ENCODE results near the gene HNRNPA3.

The HNRNPA3 gene

DNA sequence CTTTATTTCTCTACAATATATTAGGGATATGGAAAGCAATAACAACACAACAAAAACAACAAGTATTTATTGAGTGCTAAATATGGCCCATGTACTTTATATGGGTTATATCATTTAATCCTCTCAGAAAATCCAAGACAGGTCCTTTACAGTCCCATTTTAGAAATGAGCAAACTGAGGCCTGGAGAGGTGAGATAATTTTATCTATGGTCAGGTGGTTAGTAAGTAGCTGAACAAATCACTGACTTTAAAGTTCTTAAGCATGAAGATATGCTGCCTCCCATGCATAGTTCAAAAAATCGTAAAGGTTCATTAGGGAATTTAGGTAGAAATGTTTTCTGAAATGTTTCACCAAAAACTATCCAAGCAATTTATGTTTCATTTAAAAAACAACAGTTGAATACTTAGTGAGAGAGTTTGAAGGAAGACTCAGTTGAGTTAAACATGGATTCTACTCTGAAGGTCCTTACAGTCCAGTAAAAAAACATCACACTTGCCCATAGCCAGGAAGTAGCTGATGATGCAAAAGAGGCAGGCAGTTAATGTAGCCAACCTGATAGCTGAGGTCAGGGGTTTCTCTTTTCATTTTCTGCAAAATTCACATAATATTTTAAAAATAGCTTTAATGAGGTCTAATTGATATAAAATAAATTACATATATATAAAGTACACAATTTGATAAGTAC is 59.5 kb downstream of the HNRNPA3 start:
- no peak for DNase-seq (ENCODE audit: low read depth, low spot score)

DNA sequence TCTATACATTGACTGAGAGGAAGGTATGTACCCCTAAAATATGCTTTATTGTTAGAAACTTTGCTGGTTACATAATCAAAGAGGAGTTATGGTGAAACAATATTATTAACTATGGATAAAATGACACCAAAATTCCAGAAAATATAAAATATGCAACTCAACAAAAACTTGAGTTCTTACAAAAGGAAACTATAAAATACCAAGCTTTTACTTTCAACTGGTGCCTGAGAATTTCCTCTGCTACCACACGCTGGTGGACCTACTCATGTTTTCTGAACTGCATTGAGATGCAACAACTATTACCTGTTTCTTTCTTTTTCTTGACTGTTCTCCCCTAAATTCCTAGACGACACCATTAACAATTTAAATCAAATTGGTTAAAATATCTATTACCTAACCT is 60.2 kb downstream of the HNRNPA3 start:
- no peak for DNase-seq (ENCODE audit: low read depth, low spot score)

GRCh38 chr2:177273408-177273807 is 60.8 kb downstream of the HNRNPA3 start:
- no peak for DNase-seq (ENCODE audit: low read depth, low spot score)
